Left ventricle myocardium superior (tissue), 1 donor: Measurements from ENCODE around the gene ANKRD6. TPM values are rescaled to one million over a fixed set of nuclear protein-coding genes. Genes with fewer than 3 reads are reported as not detected.

Experiments
- ATAC-seq: fragments of 200-7000 bp; cut with Tn5 transposase; one replicate; pipeline ENCODE4 v1.9.1; 2020; ENCODE audit warnings: mild to moderate bottlenecking, moderate library complexity
- DNase-seq: peaks from one replicate; pipeline ENCODE4 v3.0.0-alpha.2; 2020
- intact Hi-C: fragments of 100-400 bp; cut with micrococcal nuclease; formaldehyde crosslinking; loops from one replicate; pipeline ENCODE4 v1.11.0; 2022
- total RNA-seq: library from RNA; stranded (reverse); fragmentation: NEBNext Ultra II Directional; extraction: Animal tissue kit (Norgen Biotek cat#: 25700); gene quantifications from one replicate; pipeline ENCODE4 v1.2.1, GENCODE V29; 2021
- donor health status: DM: no; HTN: yes; CAD: no; lungs with severe emphysema.

ANKRD6 gene
- total RNA-seq, 1 donor from 2014 or later = 21.4 TPM

DNA sequence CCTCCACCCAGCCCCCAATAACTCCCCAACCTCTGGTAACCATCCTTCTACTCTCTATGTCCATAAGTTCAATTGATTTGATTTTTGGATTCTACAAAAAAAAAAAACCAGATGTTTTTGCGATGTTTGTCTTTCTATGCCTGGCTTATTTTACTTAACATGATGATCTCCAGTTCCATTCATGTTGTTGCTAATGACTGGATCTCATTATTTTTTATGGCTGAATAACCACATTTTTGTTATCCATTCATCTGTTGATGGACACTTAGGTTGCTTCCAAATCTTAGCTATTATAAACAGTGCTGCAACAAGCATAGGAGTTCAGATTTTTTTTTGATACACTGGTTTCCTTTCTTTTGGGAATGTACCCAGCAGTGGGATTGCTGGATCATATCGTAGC, 106.8 kb downstream of the ANKRD6 start:
- no peak for ATAC-seq
- DNase-seq = no peak
- intact Hi-C loops = no loop called here

- no peak for ATAC-seq
- intact Hi-C loops = no loop called here
- no peak for DNase-seq
Measured at GRCh38 chr6:89542081-89542857, 109.3 kb downstream of the ANKRD6 start.

GRCh38 chr6:89542866-89543265, 109.9 kb downstream of the ANKRD6 start:
- ATAC-seq (no peak), DNase-seq (no peak)
- intact Hi-C loops = no loop called here

- DNase-seq (no peak), ATAC-seq (no peak)
- intact Hi-C loops = no loop called here
Measured at GRCh38 chr6:89547281-89547680, 114.3 kb downstream of the ANKRD6 start.

GRCh38 chr6:89553431-89553830, 120.5 kb downstream of the ANKRD6 start:
- intact Hi-C loops = no loop called here
- ATAC-seq = no peak
- DNase-seq = no peak

GRCh38 chr6:89554106-89554505, 121.2 kb downstream of the ANKRD6 start:
- intact Hi-C loops = no loop called here
- ATAC-seq = no peak
- no peak for DNase-seq

DNA sequence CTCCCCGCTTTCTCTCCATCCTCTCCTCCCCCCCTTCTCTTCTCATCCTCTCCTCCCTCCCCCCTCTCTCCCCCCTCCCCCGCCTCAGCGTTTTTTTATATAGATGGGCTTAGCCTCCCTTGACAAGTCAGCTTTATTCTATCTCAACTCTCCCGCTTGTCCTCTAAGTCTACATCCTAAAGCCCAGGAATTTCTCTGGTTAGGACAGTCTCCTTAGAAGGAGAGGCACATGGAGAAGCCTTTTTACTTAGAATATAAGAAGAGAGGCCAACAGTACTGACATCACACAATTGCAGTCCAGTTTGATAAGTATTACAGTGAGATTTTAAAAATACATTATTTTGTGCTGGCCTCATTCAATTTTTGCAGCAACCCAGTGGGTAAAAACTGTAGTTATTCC, 122.1 kb downstream of the ANKRD6 start:
- no peak for ATAC-seq
- intact Hi-C loops = no loop called here
- DNase-seq = no peak

DNA sequence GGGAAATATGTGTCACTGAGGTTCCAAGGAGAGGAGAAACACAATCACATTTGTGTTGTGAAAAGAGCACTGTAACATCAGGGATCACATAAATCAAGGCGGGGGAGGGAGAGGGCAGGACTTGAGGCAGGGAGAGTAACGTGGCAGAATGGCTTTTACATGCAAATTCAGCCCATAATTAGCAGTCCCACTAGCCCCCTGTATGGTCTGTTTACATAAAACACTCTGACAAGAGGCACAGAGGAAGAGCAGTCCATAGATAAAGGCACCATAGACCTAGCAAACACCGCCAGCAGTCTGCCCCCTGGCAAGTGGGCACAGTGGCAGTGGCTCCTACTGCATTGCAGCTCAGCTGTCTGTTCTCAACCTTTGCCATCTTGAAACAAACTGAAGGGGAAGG, 122.9 kb downstream of the ANKRD6 start:
- intact Hi-C loops = no loop called here
- ATAC-seq (no peak), DNase-seq (no peak)

GRCh38 chr6:89559487-89559886, 126.5 kb downstream of the ANKRD6 start:
- intact Hi-C loops = no loop called here
- ATAC-seq (no peak), DNase-seq (no peak)

GRCh38 chr6:89562093-89562973, 129.4 kb downstream of the ANKRD6 start:
- peak; percentile 65 for ATAC-seq
- intact Hi-C loops = no loop called here
- no peak for DNase-seq

- DNase-seq = no peak
- intact Hi-C loops = no loop called here
- no peak for ATAC-seq
Measured at GRCh38 chr6:89563866-89564265, 130.9 kb downstream of the ANKRD6 start.

DNA sequence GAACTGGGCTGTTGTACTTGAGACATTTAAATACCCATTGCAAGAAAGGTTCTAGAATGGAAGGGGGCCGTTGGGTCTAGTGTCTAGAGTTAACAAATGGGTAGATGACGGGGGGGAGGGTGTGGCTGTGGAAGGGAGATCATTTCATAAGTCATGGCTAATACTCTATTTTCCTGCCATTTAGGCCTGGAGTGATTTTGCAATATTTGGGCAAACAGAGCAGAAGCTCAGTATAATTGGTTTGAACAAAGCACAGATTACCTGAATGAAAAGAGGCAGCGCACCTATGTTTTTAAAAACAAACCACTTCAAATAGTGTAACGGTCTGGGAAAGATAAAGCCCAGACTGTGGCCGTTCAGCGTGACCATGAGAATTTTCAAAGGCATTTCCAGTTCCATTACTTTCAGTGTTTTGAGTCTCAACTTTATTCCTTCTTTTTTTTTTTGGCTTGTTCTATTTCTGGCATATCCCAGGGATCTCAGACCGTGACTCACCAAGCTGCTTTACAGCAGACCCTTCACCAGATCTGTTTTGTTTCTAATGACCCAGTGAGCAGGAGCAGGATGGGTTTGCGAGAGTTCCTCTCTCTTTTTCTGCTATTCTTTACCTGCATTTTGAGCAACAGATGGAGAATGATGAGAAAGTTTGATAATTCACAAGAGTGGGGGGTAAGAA, 131.9 kb downstream of the ANKRD6 start:
- ATAC-seq (peak; percentile 45), DNase-seq (no peak)

DNA sequence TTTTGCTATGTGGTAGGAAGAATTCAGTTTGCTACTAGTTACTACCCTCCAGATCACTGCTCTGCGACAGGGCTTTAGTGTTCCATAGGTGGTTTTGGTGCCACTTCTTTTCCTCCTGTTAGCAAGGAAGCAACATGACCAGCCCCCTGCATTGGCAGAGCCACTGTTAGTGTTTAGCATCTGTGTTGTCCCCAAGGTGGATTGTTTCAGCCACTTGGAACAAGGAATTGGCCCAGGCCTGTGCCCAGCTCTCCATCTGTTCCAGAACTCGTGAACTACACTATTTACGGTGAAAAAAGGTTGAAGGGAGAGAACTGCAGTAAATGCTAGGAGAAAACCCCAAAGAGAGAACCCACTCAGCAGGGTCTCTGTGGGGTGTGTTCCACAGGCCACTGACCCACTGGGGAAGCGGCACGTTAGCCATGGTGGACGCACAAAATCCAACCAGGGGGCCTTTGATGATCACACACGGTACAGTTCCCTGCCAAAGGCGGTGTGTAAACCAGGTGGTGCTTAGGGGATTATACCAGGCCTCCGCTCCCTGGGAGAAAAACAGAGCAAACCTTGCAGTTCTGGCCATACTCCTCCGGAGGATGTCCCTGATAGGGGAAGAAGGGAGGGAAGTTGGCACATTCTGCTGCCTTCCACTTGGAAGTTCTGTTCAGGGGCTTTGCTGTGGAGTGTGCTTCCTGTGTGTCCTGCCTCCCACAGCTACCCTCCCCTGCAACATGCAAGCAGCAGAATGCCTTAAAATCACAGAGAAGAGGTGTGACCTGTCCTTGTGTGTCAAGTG, 133.3 kb downstream of the ANKRD6 start:
- ATAC-seq (no peak), DNase-seq (no peak)
- intact Hi-C loops = no loop called here

More for the DNA sequence above, 131.9 kb downstream of the ANKRD6 start:
- intact Hi-C loops = no loop called here

DNA sequence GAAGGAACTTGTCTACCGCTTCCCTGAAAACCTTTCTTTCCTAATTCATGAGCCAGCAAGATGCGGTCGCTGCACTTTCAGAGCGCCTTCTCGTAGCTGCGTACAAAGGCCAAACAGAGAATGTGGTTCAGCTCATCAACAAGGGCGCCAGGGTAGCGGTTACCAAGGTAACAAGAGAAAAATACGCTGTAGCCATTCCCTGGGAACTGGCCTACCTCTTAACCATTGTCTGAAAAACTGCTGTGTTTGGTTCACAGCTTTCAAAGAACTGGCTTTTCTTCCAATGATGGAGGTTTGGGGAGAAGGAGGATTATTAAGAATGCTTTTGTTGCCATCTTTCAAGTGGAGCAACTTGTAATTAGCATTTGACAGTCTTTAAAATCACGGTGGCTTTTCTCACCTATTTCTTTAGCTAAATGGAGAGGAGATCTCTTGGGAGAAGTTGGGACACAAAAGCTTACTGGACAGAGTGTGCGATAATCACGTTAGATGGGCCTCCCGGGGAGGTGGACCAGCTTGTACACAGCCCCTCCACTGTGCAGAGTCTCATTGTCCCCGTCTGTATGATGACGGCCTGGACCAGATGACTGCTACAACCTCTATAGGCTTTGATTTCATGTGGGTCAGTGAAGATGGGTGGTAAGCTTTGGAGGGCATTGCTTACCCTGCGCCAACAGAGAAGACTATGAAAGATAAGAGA, 134.1 kb downstream of the ANKRD6 start:
- no peak for DNase-seq
- peak; percentile 36 for ATAC-seq

GRCh38 chr6:89567630-89568390, 134.9 kb downstream of the ANKRD6 start:
- intact Hi-C loops = no loop called here
- ATAC-seq (peak; percentile 68), DNase-seq (no peak)

More for the DNA sequence above, 134.1 kb downstream of the ANKRD6 start:
- intact Hi-C loops = no loop called here

- DNase-seq (no peak), ATAC-seq (no peak)
- intact Hi-C loops = no loop called here
Measured at GRCh38 chr6:89574910-89575561, 142.1 kb downstream of the ANKRD6 start.

DNA sequence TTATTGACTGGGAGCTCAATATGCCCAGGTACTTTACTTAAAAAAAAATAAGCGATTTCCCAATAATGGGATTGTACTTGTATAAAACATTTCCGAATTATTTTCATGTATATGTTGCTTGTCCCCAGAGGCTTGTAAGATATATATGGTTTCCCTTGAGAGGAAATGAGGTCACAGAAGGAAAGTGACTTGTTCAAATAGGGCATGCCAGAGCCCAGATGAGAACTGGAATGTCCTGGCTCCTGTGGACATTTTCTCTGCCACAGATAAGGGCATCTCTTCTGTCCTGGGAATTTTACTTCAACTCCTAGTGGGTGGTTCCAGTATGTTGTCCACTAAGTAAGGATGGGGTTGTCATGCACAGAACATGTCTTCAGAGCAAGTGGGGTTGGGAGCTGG, 142.6 kb downstream of the ANKRD6 start:
- intact Hi-C loops = no loop called here
- ATAC-seq (no peak), DNase-seq (no peak)
